Caco-2 (cell line): ENCODE data around the gene TMEM132E. TPM values are rescaled to one million over a fixed set of nuclear protein-coding genes. Genes with fewer than 3 reads are reported as not detected.

Experiments used
- BruUV-seq: library from RNA; stranded (reverse); fragments of 400-500 nt; replicated peaks from 2 replicates; lab custom pipeline; 2021; lab: Mats Ljungman, UMichigan
- CTCF ChIA-PET: fragments of 300-600 bp; sonication (Branson Sonifier 250); formaldehyde crosslinking; loops from one replicate; lab custom pipeline; 2022; ENCODE audit warnings: antibody characterized with exemption; lab: Charles Lee
- POLR2A ChIA-PET: fragments of 300-600 bp; sonication (Branson Sonifier 250); formaldehyde crosslinking; loops from one replicate; lab custom pipeline; 2022; ENCODE audit warnings: antibody characterized with exemption; lab: Charles Lee
- DNase-seq, 2 experiments: peaks; one replicate each; pipeline versions ENCODE4 v3.0.0 to v3.0.0-alpha.2; 2020 to 2022
- H3K27me3 ChIP-seq: replicated peaks from 2 replicates; pipeline ENCODE4 v1.6.0; 2011; ENCODE audit warnings: low read length; ENCODE audit not compliant: control insufficient read depth, insufficient read depth
- H3K36me3 ChIP-seq: 2 replicates; pipeline ENCODE4 v1.5.1; 2011; ENCODE audit warnings: low read length; ENCODE audit not compliant: control insufficient read depth, insufficient read depth
- H3K4me1 ChIP-seq: fragments of 250-450 bp; sonication (Bioruptor Pico); 2 replicates; pipeline ENCODE4 v1.5.1; 2020; ENCODE audit warnings: mild to moderate bottlenecking
- H3K4me3 ChIP-seq: 2 replicates; pipeline ENCODE4 v1.5.1; 2011; ENCODE audit warnings: low read depth, mild to moderate bottlenecking, control low read depth, low read length
- H3K9me3 ChIP-seq: fragments of 250-450 bp; sonication (Bioruptor Pico); 2 replicates; pipeline ENCODE4 v1.5.1; 2020; ENCODE audit warnings: mild to moderate bottlenecking, moderate library complexity
- H3K27ac Mint-ChIP-seq: one replicate; pipeline ENCODE4 v1.8.0; 2022; ENCODE audit warnings: mixed read lengths; ENCODE audit not compliant: unreplicated experiment
- H3K27me3 Mint-ChIP-seq: one replicate; pipeline ENCODE4 v1.8.0; 2022; ENCODE audit warnings: mixed read lengths; ENCODE audit not compliant: insufficient read depth, unreplicated experiment
- H3K36me3 Mint-ChIP-seq: one replicate; pipeline ENCODE4 v1.8.0; 2022; ENCODE audit warnings: mild to moderate bottlenecking, mixed read lengths; ENCODE audit not compliant: insufficient read depth, unreplicated experiment
- H3K4me1 Mint-ChIP-seq: one replicate; pipeline ENCODE4 v1.8.0; 2022; ENCODE audit warnings: low read depth, mixed read lengths; ENCODE audit not compliant: unreplicated experiment
- H3K4me3 Mint-ChIP-seq: one replicate; pipeline ENCODE4 v1.8.0; 2022; ENCODE audit warnings: mild to moderate bottlenecking, moderate library complexity, mixed read lengths; ENCODE audit not compliant: unreplicated experiment
- H3K9me3 Mint-ChIP-seq: one replicate; pipeline ENCODE4 v1.8.0; 2022; ENCODE audit warnings: mixed read lengths; ENCODE audit not compliant: unreplicated experiment
- intact Hi-C: fragments of 100-400 bp; cut with micrococcal nuclease; formaldehyde crosslinking; loops from one replicate; pipeline ENCODE4 v1.10.0; 2022; ENCODE audit not compliant: unreplicated experiment
- total RNA-seq: library from RNA; stranded (reverse); gene quantifications from 2 replicates; pipeline ENCODE4 v1.2.3, GENCODE V29; 2022
- TF ChIP-seq, protein P1 (sequence below), 2 experiments: fragments of 200-600 bp in 1 of 2; IDR thresholded peaks; 1 replicate in 1 of 2; 2 replicates in 1 of 2; pipeline versions ENCODE4 v1.5.1 to v1.8.0; 2011 to 2022; ENCODE audit warnings: antibody characterized with exemption in 1 of 2, control low read depth in 1 of 2, inconsistent platforms in 1 of 2, low read depth in 1 of 2, low read length in 1 of 2, mild to moderate bottlenecking in 1 of 2, moderate library complexity in 1 of 2; ENCODE audit not compliant: insufficient read depth in 1 of 2, severe bottlenecking in 1 of 2, unreplicated experiment in 1 of 2

The TMEM132E gene
- total RNA-seq, 1 experiment from 2014 or later: 0.07 TPM

DNA sequence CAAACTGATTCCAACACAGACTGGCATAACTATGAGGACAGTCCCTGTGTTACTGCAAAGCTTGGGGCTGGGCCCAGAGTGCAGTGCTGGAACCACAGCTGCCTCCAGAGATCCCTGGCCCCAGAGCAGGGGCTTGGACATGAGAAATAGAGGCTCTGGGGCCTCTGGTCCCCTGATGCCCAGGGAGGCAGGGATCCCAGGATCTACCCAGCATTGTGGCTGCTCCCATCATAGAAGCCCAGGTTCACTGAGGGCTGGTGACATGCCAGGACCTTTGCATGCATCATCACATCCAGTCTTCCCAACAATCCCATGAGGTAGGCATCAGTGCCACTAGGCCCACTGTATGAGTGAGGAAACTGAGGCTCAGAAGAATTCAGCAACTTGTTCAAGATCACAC, 95.8 kb downstream of the TMEM132E start:
- no TSS peak for BruUV-seq
- intact Hi-C loops: no loop called here
- no peaks in the 10 kb centered on the region for H3K27me3 ChIP-seq
- Mint-ChIP-seq H3K4me3 (no peak overlapping the region), H3K4me1 (no peaks in the 10 kb centered on the region), H3K27ac (no peak overlapping the region), H3K36me3 (no peaks in the 10 kb centered on the region), H3K27me3 (peaks cover 7% of the 10 kb centered on the region), H3K9me3 (no peaks in the 10 kb centered on the region)
- TF ChIP-seq, protein P1, sequence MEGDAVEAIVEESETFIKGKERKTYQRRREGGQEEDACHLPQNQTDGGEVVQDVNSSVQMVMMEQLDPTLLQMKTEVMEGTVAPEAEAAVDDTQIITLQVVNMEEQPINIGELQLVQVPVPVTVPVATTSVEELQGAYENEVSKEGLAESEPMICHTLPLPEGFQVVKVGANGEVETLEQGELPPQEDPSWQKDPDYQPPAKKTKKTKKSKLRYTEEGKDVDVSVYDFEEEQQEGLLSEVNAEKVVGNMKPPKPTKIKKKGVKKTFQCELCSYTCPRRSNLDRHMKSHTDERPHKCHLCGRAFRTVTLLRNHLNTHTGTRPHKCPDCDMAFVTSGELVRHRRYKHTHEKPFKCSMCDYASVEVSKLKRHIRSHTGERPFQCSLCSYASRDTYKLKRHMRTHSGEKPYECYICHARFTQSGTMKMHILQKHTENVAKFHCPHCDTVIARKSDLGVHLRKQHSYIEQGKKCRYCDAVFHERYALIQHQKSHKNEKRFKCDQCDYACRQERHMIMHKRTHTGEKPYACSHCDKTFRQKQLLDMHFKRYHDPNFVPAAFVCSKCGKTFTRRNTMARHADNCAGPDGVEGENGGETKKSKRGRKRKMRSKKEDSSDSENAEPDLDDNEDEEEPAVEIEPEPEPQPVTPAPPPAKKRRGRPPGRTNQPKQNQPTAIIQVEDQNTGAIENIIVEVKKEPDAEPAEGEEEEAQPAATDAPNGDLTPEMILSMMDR (IDR thresholded peaks at IDR 0.05; ENCODE audit: insufficient read depth in 1 of 2, low read depth in 1 of 2, low read length in 1 of 2, severe bottlenecking in 1 of 2, unreplicated experiment in 1 of 2): no peak
- H3K4me1 ChIP-seq: no peaks in the 10 kb centered on the region
- POLR2A ChIA-PET: no interaction called here
- H3K36me3 ChIP-seq: no peaks in the 10 kb centered on the region
- no peak for DNase-seq
- peaks cover 6% of the 10 kb centered on the region for H3K9me3 ChIP-seq
- CTCF ChIA-PET: no interaction called here
- H3K4me3 ChIP-seq: no peak overlapping the region

DNA sequence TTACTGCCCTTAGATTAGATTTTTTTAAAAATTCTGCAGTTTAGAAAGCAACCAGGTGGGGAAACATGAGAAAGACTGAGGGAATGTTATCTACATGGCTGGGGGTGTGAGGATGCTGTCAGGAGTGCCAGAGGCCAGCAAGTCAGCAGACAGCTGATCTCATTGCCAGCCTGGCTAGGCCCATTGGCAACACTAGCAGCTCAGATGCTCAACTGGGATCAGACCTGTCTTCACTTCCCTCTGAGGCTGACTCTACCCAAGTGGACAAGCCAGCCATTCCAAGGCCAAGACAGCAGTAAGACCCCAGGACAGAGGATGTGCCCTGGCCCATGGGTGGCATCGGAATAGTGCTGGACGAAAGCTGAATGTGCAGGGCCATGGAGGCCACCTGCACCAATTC, 96.2 kb downstream of the TMEM132E start:
- Mint-ChIP-seq H3K27ac (no peak overlapping the region), H3K36me3 (no peaks in the 10 kb centered on the region), H3K27me3 (peaks cover 10% of the 10 kb centered on the region), H3K4me3 (no peak overlapping the region), H3K4me1 (no peaks in the 10 kb centered on the region), H3K9me3 (no peaks in the 10 kb centered on the region)
- BruUV-seq: no TSS peak
- Histone ChIP-seq H3K36me3 (no peaks in the 10 kb centered on the region), H3K4me3 (no peak overlapping the region), H3K9me3 (peaks cover 6% of the 10 kb centered on the region), H3K27me3 (no peaks in the 10 kb centered on the region), H3K4me1 (no peaks in the 10 kb centered on the region)
- intact Hi-C loops: no loop called here
- CTCF ChIA-PET: no interaction called here
- TF ChIP-seq, protein P1 (IDR thresholded peaks at IDR 0.05; ENCODE audit: insufficient read depth in 1 of 2, low read depth in 1 of 2, low read length in 1 of 2, severe bottlenecking in 1 of 2, unreplicated experiment in 1 of 2): no peak
- POLR2A ChIA-PET: no interaction called here
- DNase-seq: no peak

DNA sequence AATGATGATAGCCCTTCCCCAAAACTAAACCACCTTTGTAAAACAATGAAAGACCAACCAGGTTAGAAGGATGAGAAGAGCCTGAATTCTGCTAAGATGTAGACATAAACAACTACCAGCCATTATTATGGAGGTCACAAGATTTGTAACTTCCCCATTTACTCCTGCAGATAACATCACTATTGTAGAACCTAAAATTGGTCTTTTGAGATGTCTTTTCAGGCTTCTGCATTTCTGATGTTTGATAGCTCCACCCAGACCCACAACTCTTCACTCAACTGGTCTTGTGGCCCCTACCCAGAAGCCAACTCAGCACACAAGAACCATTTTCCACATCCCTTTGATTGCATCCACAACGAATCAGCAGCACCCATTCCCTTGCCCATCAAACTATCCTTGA, 100.8 kb downstream of the TMEM132E start:
- BruUV-seq: no TSS peak
- H3K4me1 Mint-ChIP-seq: no peaks in the 10 kb centered on the region
- CTCF ChIA-PET: no interaction called here
- TF ChIP-seq, protein P1 (IDR thresholded peaks at IDR 0.05; ENCODE audit: insufficient read depth in 1 of 2, low read depth in 1 of 2, low read length in 1 of 2, severe bottlenecking in 1 of 2, unreplicated experiment in 1 of 2): no peak
- Histone ChIP-seq H3K4me3 (no peak overlapping the region), H3K27me3 (no peaks in the 10 kb centered on the region), H3K36me3 (no peaks in the 10 kb centered on the region), H3K9me3 (peaks cover 6% of the 10 kb centered on the region), H3K4me1 (no peaks in the 10 kb centered on the region)
- no peaks in the 10 kb centered on the region for H3K9me3 Mint-ChIP-seq
- H3K27ac Mint-ChIP-seq: no peak overlapping the region
- intact Hi-C loops: no loop called here
- H3K27me3 Mint-ChIP-seq: peaks cover 16% of the 10 kb centered on the region
- H3K36me3 Mint-ChIP-seq: no peaks in the 10 kb centered on the region
- POLR2A ChIA-PET: no interaction called here
- DNase-seq: no peak
- no peak overlapping the region for H3K4me3 Mint-ChIP-seq
